ENCODE results near the gene ARCN1. TPM values are rescaled to one million over a fixed set of nuclear protein-coding genes. Genes with fewer than 3 reads are reported as not detected.

ARCN1 gene
- total and polyA plus RNA-seq, 2 donors (not counting 1 experiment from before 2014, with no cell fraction given) = 42.9 to 83.2 TPM

GRCh38 chr11:118609380-118610224 is 37.4 kb downstream of the ARCN1 start:
- POLR2A ChIA-PET = interaction anchor here (0.5 to 0.7 kb wide), 4 partner anchors 154 to 492 kb away, joined by 3 to 10 read pairs (median 5); partner anchors contain the start of gene DPAGT1
- no peaks in the 10 kb centered on the region for H3K9me3 Mint-ChIP-seq (ENCODE audit: insufficient read depth)
- no peak overlapping the region for H3K27ac ChIP-seq (ENCODE audit: low read length in 2 of 2)
- H3K4me2 ChIP-seq (replicated peaks; ENCODE audit: low read depth, low read length, poor library complexity, severe bottlenecking) = peak overlapping the region; percentile 100
- peak overlapping the region in 4 of 5 experiments; percentile 35 to 60 (median 52) for H3K4me3 ChIP-seq (ENCODE audit: control extremely low read depth in 1 of 5, extremely low read depth in 1 of 5, insufficient read depth in 1 of 5, low read depth in 2 of 5, low read length in 4 of 5)
- WGBS (ENCODE audit: insufficient coverage) = 11% methylated on average over 57 of the region's 57 CpGs
- H3K27ac Mint-ChIP-seq = peak overlapping the region; percentile 83
- intact Hi-C loops (cut with micrococcal nuclease) = loop anchor here (2.0 kb wide), 2 partner anchors 15 to 465 kb away; no protein-coding TSS in a partner anchor
- ATAC-seq (ENCODE audit: low read depth) (no peak), DNase-seq (peak; percentile 64)
- CTCF ChIA-PET = interaction anchor here (0.6 to 2.4 kb wide), 5 partner anchors 10 to 249 kb away, joined by 3 to 8 read pairs (median 3); no protein-coding TSS in a partner anchor
- peak overlapping the region; percentile 83 for H3K4me3 Mint-ChIP-seq
- peak overlapping the region; percentile 72 for H3K9ac ChIP-seq (ENCODE audit: low read length)
- TF ChIP-seq CTCF (IDR thresholded peaks at IDR 0.05) (no peak), EZH2 (IDR thresholded peaks at IDR 0.05; ENCODE audit: borderline replicate concordance, insufficient read depth, low read depth, low read length, poor library complexity, severe bottlenecking) (peak; percentile 51)
- peaks cover 0 to 56% (median 23%) of the 10 kb centered on the region in 4 experiments for H3K27me3 ChIP-seq (replicated peaks in 1 of 4; ENCODE audit: control extremely low read depth in 1 of 4, control insufficient read depth in 3 of 4, insufficient read depth in 4 of 4, low read length in 3 of 4)
- H3K4me1 Mint-ChIP-seq = peaks cover 25% of the 10 kb centered on the region
- H2AFZ ChIP-seq (ENCODE audit: insufficient read depth, low read depth, low read length, poor library complexity, severe bottlenecking) = peak overlapping the region; percentile 88
- peaks cover 0 to 12% (median 0%) of the 10 kb centered on the region in 3 donors for H3K9me3 ChIP-seq (ENCODE audit: control extremely low read depth in 1 of 3, control insufficient read depth in 2 of 3, insufficient read depth in 1 of 3, low read length in 2 of 3)
- H3K36me3 ChIP-seq (replicated peaks in 1 of 2; ENCODE audit: control extremely low read depth in 1 of 2, control insufficient read depth in 1 of 2, extremely low read depth in 1 of 2, insufficient read depth in 2 of 2, low read length in 1 of 2) = no peaks in the 10 kb centered on the region
- H4K20me1 ChIP-seq (ENCODE audit: control insufficient read depth, insufficient read depth, low read length, poor library complexity, severe bottlenecking) = no peaks in the 10 kb centered on the region
- no peaks in the 10 kb centered on the region for H3K79me2 ChIP-seq (ENCODE audit: control insufficient read depth, insufficient read depth, low read length)
- H3K4me1 ChIP-seq (ENCODE audit: control insufficient read depth in 2 of 2, insufficient read depth in 2 of 2, low read length in 2 of 2) = peaks cover 26 to 38% of the 10 kb centered on the region in 2 donors
- peaks cover 28% of the 10 kb centered on the region for H3K27me3 Mint-ChIP-seq

Data from B cell (primary cell).